Measurements from ENCODE around the gene SLC22A23.
A peak's percentile ranks its signal among the peaks of the same experiment; 100 is the strongest.

- TF ChIP-seq CTCF (IDR thresholded peaks at IDR 0.05): peak in 1 of 5 experiments; percentile 7
- no peak for TF ChIP-seq EP300 (IDR thresholded peaks at IDR 0.05)
Measured at GRCh38 chr6:3294921-3295871, 161.7 kb downstream of the SLC22A23 start.
